Prostate gland (tissue), 2 donors: ENCODE results near the gene SLC8A3.

Source experiments
- POLR2A ChIP-seq: fragments of 450-650 bp; IDR thresholded peaks from one replicate; pipeline ENCODE4 v1.6.1; 2016; ENCODE audit warnings: antibody characterized with exemption, mild to moderate bottlenecking
- POLR2AphosphoS5 ChIP-seq: sonication (generic); formaldehyde crosslinking; IDR thresholded peaks from one replicate; pipeline ENCODE4 v1.6.1; 2017; ENCODE audit warnings: antibody characterized with exemption
- TF ChIP-seq, protein P1 (sequence below), 4 experiments: fragments of 200-600 bp in 2 of 4; fragments of 450-650 bp in 2 of 4; sonication (generic) in 2 of 4; IDR thresholded peaks; 1 replicate in 3 of 4; 2 replicates in 1 of 4; pipeline ENCODE4 v1.5.1; 2016 to 2019; ENCODE audit warnings: antibody characterized with exemption in 4 of 4, mild to moderate bottlenecking in 2 of 4, moderate library complexity in 2 of 4

DNA sequence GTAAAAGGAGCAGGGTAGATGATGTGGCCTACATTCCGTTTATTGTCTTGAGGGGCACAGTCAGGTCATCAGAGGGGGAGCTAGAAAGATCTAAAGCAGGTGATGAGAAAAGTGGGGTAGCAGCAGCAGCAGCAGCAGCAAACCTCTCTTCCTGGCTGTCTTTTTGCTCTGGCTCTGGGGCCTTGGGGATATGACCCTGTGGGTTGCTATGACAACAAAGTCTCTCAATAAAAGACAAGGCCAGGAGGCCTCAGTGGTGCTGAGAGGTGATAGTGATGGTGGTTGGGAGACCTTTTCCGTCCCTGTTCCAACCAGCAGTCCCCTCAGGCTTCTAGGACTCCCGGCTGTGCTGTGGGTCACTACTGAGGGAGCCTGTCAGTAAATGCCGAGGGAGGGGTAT is 138.6 kb downstream of the SLC8A3 start:
- TF ChIP-seq, protein P1, sequence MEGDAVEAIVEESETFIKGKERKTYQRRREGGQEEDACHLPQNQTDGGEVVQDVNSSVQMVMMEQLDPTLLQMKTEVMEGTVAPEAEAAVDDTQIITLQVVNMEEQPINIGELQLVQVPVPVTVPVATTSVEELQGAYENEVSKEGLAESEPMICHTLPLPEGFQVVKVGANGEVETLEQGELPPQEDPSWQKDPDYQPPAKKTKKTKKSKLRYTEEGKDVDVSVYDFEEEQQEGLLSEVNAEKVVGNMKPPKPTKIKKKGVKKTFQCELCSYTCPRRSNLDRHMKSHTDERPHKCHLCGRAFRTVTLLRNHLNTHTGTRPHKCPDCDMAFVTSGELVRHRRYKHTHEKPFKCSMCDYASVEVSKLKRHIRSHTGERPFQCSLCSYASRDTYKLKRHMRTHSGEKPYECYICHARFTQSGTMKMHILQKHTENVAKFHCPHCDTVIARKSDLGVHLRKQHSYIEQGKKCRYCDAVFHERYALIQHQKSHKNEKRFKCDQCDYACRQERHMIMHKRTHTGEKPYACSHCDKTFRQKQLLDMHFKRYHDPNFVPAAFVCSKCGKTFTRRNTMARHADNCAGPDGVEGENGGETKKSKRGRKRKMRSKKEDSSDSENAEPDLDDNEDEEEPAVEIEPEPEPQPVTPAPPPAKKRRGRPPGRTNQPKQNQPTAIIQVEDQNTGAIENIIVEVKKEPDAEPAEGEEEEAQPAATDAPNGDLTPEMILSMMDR (IDR thresholded peaks at IDR 0.05), result no peak
- TF ChIP-seq POLR2AphosphoS5, result no peak
- no peak for TF ChIP-seq POLR2A
